OCI-LY3 (cell line): ENCODE results near the gene R3HDM2.

ENCODE experiments used
- EZH2phosphoT487 ChIP-seq: fragments of 200-600 bp; shearing (Covaris generic); IDR thresholded peaks from 2 replicates; pipeline ENCODE4 v1.6.1; 2018; ENCODE audit warnings: antibody characterized with exemption, mixed run types, low read depth
- TF ChIP-seq, protein P1 (sequence below): fragments of 200-600, 300-600 bp; sonication (generic); IDR thresholded peaks from 2 replicates; pipeline ENCODE4 v1.5.1; 2014; ENCODE audit warnings: antibody characterized with exemption, low read length, low read depth

DNA sequence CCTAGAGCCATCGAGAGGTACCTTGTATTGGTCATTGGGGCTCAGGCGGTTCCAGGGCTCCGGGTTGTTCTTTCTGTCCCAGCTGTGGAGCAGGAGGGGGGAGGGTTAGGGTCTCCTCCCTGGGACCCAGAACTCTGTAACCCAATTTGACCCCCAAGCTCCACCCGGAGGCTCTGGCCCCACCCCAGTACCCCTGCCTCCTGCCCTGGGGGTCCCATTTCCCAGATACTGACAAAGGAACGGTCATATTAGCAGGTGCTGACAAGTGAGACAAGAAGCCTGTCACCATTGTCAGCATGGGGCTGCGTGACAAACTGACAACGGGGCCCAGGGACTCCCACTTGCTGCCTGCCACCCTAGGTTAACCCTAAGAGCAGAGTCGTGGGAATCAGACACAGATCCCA is 195.1 kb downstream of the R3HDM2 start:
- TF ChIP-seq, protein P1, sequence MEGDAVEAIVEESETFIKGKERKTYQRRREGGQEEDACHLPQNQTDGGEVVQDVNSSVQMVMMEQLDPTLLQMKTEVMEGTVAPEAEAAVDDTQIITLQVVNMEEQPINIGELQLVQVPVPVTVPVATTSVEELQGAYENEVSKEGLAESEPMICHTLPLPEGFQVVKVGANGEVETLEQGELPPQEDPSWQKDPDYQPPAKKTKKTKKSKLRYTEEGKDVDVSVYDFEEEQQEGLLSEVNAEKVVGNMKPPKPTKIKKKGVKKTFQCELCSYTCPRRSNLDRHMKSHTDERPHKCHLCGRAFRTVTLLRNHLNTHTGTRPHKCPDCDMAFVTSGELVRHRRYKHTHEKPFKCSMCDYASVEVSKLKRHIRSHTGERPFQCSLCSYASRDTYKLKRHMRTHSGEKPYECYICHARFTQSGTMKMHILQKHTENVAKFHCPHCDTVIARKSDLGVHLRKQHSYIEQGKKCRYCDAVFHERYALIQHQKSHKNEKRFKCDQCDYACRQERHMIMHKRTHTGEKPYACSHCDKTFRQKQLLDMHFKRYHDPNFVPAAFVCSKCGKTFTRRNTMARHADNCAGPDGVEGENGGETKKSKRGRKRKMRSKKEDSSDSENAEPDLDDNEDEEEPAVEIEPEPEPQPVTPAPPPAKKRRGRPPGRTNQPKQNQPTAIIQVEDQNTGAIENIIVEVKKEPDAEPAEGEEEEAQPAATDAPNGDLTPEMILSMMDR, result no peak
- TF ChIP-seq EZH2phosphoT487, result no peak
